Natural killer cell (primary cell): ENCODE measurements around the gene BARHL1. TPM values are rescaled to one million over a fixed set of nuclear protein-coding genes. Genes with fewer than 3 reads are reported as not detected.

Experiments used
- ATAC-seq, 3 donors: fragments of 150-1000 bp in 2 of 3; fragments of 200-7000 bp in 1 of 3; cut with Tn5 transposase; 1 replicate in 1 of 3; 2 replicates in 2 of 3; pipeline ENCODE4 v1.10.0; 2021; ENCODE audit warnings: mild to moderate bottlenecking in 2 of 3, moderate library complexity in 2 of 3
- DNase-seq, 2 donors: peaks; one replicate each; pipeline versions ENCODE4 v3.0.0 to v3.0.0-alpha.2; 2013 to 2021; ENCODE audit warnings: mixed read lengths in 1 of 2
- H3K27ac ChIP-seq: one replicate; pipeline ENCODE4 v1.5.1; 2013; ENCODE audit warnings: mild to moderate bottlenecking, low read length
- H3K27me3 ChIP-seq: one replicate; pipeline ENCODE4 v1.6.1; 2013; ENCODE audit warnings: low read length; ENCODE audit not compliant: control insufficient read depth, insufficient read depth
- H3K36me3 ChIP-seq: one replicate; pipeline ENCODE4 v1.6.1; 2013; ENCODE audit warnings: low read length; ENCODE audit not compliant: control insufficient read depth, insufficient read depth
- H3K4me1 ChIP-seq: one replicate; pipeline ENCODE4 v1.6.1; 2013; ENCODE audit warnings: low read length; ENCODE audit not compliant: control insufficient read depth, insufficient read depth
- H3K4me3 ChIP-seq: one replicate; pipeline ENCODE4 v1.5.1; 2013; ENCODE audit warnings: low read length
- H3K9me3 ChIP-seq: one replicate; pipeline ENCODE4 v1.6.1; 2013; ENCODE audit warnings: low read length; ENCODE audit not compliant: control insufficient read depth, insufficient read depth
- H3K27ac Mint-ChIP-seq, 2 donors: one replicate each; pipeline ENCODE4 v1.8.0; 2022; ENCODE audit warnings: mild to moderate bottlenecking in 2 of 2, mixed read lengths in 2 of 2, moderate library complexity in 1 of 2
- H3K27me3 Mint-ChIP-seq, 2 donors: one replicate each; pipeline ENCODE4 v1.8.0; 2022; ENCODE audit warnings: low read depth in 2 of 2, mixed read lengths in 2 of 2
- H3K36me3 Mint-ChIP-seq: one replicate; pipeline ENCODE4 v1.8.0; 2022; ENCODE audit warnings: mixed read lengths
- H3K4me1 Mint-ChIP-seq, 2 donors: one replicate each; pipeline ENCODE4 v1.8.0; 2022; ENCODE audit warnings: mixed read lengths in 2 of 2
- H3K4me3 Mint-ChIP-seq: one replicate; pipeline ENCODE4 v1.8.0; 2022; ENCODE audit warnings: mild to moderate bottlenecking, moderate library complexity, mixed read lengths
- H3K9me3 Mint-ChIP-seq, 2 donors: one replicate each; pipeline ENCODE4 v1.8.0; 2022; ENCODE audit warnings: mixed read lengths in 2 of 2
- WGBS: methylation state at CpG from one replicate; pipeline ENCODE4 v1.1.7; 2013; ENCODE audit warnings: missing lambda C conversion rate; ENCODE audit not compliant: insufficient coverage; 5-methylcytosine and 5-hydroxymethylcytosine counted together
- intact Hi-C: fragments of 100-400 bp; cut with micrococcal nuclease; formaldehyde crosslinking; loops from one replicate; pipeline ENCODE4 v1.14.2; 2022
- total RNA-seq, 4 donors: library from RNA; stranded (reverse); fragments of 120-200 nt in 1 of 4; gene quantifications; one replicate each; pipeline versions ENCODE4 v1.2.3 to v1.2.4, GENCODE V29; 2013 to 2022
- TF ChIP-seq, protein P1 (sequence below): fragments of 200-600 bp; IDR thresholded peaks from one replicate; pipeline ENCODE4 v1.8.0; 2022; ENCODE audit warnings: antibody characterized with exemption

The BARHL1 gene
- total RNA-seq, 3 donors from 2014 or later (not counting 1 experiment from before 2014, with no cell fraction given) = not detected

DNA sequence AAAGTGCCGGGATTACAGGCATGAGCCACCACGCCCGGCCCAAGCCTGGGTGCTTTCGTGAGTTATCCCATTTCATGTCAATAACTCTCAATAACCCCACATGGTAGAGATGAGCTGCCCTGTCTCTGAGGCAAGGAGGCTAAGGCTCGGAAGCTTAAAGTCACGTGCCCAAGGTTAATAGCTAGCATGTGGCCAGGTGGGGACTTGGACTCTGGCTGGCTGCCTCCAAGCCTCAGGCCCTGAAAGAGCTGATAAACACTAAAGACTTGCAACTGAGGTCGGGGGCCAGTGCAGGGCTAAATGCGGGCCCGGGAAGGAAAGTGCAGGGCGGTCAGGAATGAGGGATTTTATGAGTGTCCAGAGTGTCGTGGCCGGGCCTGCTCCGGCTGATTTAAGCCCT is 30.9 kb upstream of the BARHL1 start:
- Histone ChIP-seq H3K36me3 (no peaks in the 10 kb centered on the region), H3K4me1 (no peaks in the 10 kb centered on the region), H3K4me3 (no peak overlapping the region), H3K9me3 (no peaks in the 10 kb centered on the region), H3K27me3 (peaks cover 3% of the 10 kb centered on the region), H3K27ac (no peak overlapping the region)
- ATAC-seq (no peak), DNase-seq (no peak)
- H3K27ac Mint-ChIP-seq = no peak overlapping the region
- H3K36me3 Mint-ChIP-seq = no peaks in the 10 kb centered on the region
- H3K27me3 Mint-ChIP-seq = peaks cover 23 to 39% of the 10 kb centered on the region in 2 donors
- peaks cover 0 to under 1% of the 10 kb centered on the region in 2 donors for H3K4me1 Mint-ChIP-seq
- TF ChIP-seq, protein P1, sequence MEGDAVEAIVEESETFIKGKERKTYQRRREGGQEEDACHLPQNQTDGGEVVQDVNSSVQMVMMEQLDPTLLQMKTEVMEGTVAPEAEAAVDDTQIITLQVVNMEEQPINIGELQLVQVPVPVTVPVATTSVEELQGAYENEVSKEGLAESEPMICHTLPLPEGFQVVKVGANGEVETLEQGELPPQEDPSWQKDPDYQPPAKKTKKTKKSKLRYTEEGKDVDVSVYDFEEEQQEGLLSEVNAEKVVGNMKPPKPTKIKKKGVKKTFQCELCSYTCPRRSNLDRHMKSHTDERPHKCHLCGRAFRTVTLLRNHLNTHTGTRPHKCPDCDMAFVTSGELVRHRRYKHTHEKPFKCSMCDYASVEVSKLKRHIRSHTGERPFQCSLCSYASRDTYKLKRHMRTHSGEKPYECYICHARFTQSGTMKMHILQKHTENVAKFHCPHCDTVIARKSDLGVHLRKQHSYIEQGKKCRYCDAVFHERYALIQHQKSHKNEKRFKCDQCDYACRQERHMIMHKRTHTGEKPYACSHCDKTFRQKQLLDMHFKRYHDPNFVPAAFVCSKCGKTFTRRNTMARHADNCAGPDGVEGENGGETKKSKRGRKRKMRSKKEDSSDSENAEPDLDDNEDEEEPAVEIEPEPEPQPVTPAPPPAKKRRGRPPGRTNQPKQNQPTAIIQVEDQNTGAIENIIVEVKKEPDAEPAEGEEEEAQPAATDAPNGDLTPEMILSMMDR = no peak
- no peak overlapping the region for H3K4me3 Mint-ChIP-seq
- H3K9me3 Mint-ChIP-seq = no peaks in the 10 kb centered on the region
- 88% methylated on average over 13 of the region's 13 CpGs for WGBS
- intact Hi-C loops = no loop called here

DNA sequence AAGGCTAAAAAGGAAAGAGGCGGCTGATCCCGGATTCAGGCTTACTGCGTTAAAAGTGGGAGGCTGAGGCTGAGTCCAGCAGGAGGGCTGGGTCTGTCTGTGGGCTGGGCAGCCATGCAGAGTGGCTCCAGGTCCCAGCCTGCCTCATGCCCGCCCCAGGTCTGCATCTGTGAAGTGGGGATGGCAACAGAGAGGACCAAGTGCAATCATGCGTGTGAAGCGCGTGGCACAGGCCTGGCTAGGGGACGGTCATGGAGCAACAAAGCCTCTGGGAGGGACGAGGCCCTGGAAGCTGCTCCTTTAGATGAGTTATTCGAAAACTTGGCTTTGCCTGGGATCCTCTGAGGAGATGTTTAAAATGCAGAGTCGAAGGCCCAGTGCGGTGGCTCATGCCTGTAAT is 30.4 kb upstream of the BARHL1 start:
- Mint-ChIP-seq H3K27ac (no peak overlapping the region), H3K36me3 (no peaks in the 10 kb centered on the region), H3K27me3 (peaks cover 26 to 41% of the 10 kb centered on the region in 2 donors), H3K4me1 (no peaks in the 10 kb centered on the region), H3K4me3 (no peak overlapping the region), H3K9me3 (no peaks in the 10 kb centered on the region)
- Histone ChIP-seq H3K27me3 (no peaks in the 10 kb centered on the region), H3K36me3 (no peaks in the 10 kb centered on the region), H3K9me3 (no peaks in the 10 kb centered on the region), H3K4me1 (no peaks in the 10 kb centered on the region), H3K27ac (no peak overlapping the region), H3K4me3 (no peak overlapping the region)
- ATAC-seq (no peak), DNase-seq (no peak)
- TF ChIP-seq, protein P1 = no peak
- intact Hi-C loops = no loop called here
- whole genome bisulfite sequencing = 88% methylated on average over 12 of the region's 12 CpGs

DNA sequence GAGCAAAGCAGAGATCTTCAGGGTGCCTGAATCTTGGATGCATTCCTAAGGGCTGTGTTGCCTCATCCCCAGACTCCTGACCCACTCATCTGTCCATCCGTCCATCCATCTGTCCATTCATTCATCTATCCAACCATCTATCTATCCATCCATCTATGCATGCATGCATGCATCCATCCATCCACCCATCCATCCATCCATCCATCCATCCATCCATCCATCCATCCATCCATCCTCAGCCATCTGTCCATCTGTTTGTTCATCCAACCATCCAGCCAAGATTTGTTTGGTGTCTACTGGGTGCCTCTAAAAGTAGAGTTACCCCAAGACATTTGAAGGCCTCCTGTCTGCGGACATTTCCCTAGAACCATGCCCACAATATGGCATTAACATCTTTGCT is 27.7 kb upstream of the BARHL1 start:
- 95% methylated on average over 2 of the region's 2 CpGs for WGBS
- Mint-ChIP-seq H3K27me3 (peaks cover 22 to 47% of the 10 kb centered on the region in 2 donors), H3K27ac (no peak overlapping the region), H3K36me3 (no peaks in the 10 kb centered on the region), H3K4me3 (no peak overlapping the region), H3K4me1 (no peaks in the 10 kb centered on the region), H3K9me3 (no peaks in the 10 kb centered on the region)
- no peaks in the 10 kb centered on the region for H3K4me1 ChIP-seq
- ATAC-seq (no peak), DNase-seq (no peak)
- H3K9me3 ChIP-seq = no peaks in the 10 kb centered on the region
- no peaks in the 10 kb centered on the region for H3K27me3 ChIP-seq
- H3K27ac ChIP-seq = no peak overlapping the region
- intact Hi-C loops = no loop called here
- H3K4me3 ChIP-seq = no peak overlapping the region
- TF ChIP-seq, protein P1 = no peak
- no peaks in the 10 kb centered on the region for H3K36me3 ChIP-seq

DNA sequence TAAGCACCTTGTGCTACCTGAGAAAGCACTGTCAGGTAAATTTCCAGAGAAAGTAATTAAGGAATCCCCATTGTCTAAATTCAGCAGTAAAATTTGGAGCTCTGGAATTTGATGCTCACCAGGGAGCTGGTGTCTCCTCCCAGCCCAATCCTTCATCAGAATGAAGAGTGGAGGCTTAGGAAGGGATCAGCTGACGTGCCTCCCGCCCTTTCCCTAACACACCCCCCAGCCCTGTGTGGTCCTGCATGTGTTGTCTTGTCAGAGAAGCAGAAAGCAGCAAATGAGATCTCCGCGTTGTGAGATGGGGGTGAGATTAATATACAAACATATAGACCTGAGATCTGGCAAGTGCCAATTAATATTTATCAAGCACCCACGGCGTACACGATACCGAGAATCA is 26.9 kb upstream of the BARHL1 start:
- H3K4me1 ChIP-seq = no peaks in the 10 kb centered on the region
- Mint-ChIP-seq H3K4me3 (no peak overlapping the region), H3K36me3 (no peaks in the 10 kb centered on the region), H3K27me3 (peaks cover 25 to 49% of the 10 kb centered on the region in 2 donors), H3K4me1 (no peaks in the 10 kb centered on the region), H3K27ac (no peak overlapping the region), H3K9me3 (no peaks in the 10 kb centered on the region)
- no peak for ATAC-seq
- TF ChIP-seq, protein P1 = no peak
- H3K4me3 ChIP-seq = no peak overlapping the region
- H3K36me3 ChIP-seq = no peaks in the 10 kb centered on the region
- intact Hi-C loops = no loop called here
- 72% methylated on average over 4 of the region's 8 CpGs for WGBS
- no peak overlapping the region for H3K27ac ChIP-seq
- H3K9me3 ChIP-seq = no peaks in the 10 kb centered on the region
- H3K27me3 ChIP-seq = peaks cover 2% of the 10 kb centered on the region
- DNase-seq = no peak
